ENCODE results near the gene ASCC3.

DNA sequence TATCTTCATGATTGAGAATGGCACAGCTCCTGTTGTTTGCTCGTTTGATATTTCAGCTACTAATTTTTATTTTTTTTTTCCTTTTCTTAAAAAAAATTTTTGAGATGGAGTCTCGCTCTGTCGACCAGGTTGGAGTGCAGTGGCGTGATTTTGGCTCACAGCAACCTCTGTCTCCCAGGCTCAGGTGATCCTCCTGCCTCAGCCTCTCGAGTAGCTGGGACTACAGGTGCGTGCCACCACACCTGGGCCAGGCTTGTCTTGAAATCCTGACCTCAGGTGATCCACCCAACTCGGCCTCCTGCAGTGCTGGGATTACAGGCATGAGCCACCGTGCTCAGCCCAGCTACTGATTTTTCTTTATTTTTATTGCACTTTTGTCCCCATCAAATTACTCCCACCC is 266.2 kb downstream of the ASCC3 start:
- TF ChIP-seq, protein P1, sequence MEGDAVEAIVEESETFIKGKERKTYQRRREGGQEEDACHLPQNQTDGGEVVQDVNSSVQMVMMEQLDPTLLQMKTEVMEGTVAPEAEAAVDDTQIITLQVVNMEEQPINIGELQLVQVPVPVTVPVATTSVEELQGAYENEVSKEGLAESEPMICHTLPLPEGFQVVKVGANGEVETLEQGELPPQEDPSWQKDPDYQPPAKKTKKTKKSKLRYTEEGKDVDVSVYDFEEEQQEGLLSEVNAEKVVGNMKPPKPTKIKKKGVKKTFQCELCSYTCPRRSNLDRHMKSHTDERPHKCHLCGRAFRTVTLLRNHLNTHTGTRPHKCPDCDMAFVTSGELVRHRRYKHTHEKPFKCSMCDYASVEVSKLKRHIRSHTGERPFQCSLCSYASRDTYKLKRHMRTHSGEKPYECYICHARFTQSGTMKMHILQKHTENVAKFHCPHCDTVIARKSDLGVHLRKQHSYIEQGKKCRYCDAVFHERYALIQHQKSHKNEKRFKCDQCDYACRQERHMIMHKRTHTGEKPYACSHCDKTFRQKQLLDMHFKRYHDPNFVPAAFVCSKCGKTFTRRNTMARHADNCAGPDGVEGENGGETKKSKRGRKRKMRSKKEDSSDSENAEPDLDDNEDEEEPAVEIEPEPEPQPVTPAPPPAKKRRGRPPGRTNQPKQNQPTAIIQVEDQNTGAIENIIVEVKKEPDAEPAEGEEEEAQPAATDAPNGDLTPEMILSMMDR (IDR thresholded peaks at IDR 0.05) = no peak
- no peak for TF ChIP-seq POLR2A (IDR thresholded peaks at IDR 0.05)
- TF ChIP-seq EP300 (IDR thresholded peaks at IDR 0.05) = no peak

All from tibial nerve (tissue), 4 donors.